CD4-positive, alpha-beta T cell treated with Interleukin-17A for 1 hour (primary cell): Measurements from ENCODE around the gene TCEA3.

Source experiments
- DNase-seq: peaks from one replicate; pipeline ENCODE4 v3.0.0-alpha.2; 2020

Gene TCEA3

DNA sequence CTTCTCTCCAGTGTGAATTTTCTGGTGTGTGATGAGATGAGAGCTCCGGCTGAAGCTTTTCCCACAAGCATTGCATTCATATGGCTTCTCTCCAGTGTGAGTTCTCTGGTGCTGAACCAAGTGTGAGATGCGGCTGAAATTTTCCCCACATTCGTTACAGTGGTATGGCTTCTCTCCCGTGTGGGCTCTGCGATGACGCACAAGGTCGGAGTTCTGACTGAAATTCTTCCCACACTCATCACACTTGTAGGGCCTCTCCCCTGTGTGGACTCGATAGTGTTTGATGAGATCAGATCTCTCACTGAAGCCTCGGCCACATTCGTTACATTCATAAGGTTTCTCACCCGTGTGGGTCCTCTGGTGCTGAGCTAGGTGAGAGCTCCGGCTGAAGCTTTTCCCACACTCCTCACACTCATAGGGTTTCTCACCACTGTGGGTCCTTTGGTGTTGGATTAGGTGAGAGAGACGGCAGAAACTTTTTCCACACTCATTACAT is 62.3 kb downstream of the TCEA3 start:
- DNase-seq: no peak

GRCh38 chr1:23358310-23358875 is 66.2 kb downstream of the TCEA3 start:
- DNase-seq: no peak

- DNase-seq: no peak
Measured at GRCh38 chr1:23357138-23357908, 67.2 kb downstream of the TCEA3 start.

- no peak for DNase-seq
Measured at GRCh38 chr1:23356471-23357137, 67.9 kb downstream of the TCEA3 start.

DNA sequence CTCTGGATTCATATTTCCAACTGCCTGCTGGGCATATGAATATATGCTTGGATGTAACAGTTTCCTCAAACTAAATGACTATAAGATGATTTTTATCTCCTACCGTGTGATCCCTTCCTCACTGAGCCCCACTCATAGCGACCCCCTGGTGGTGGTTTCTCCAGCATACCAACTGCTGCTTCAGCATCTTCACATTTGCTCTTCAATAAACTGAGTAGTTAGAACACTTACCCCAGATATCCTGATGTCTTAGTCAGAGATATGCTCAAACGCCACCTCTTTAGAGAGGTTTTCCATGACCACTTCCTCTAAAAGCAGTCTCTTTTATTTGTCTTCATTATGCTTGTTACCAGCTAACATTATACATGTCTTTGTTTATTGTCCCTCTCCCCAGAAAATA is 70.3 kb downstream of the TCEA3 start:
- no peak for DNase-seq

DNA sequence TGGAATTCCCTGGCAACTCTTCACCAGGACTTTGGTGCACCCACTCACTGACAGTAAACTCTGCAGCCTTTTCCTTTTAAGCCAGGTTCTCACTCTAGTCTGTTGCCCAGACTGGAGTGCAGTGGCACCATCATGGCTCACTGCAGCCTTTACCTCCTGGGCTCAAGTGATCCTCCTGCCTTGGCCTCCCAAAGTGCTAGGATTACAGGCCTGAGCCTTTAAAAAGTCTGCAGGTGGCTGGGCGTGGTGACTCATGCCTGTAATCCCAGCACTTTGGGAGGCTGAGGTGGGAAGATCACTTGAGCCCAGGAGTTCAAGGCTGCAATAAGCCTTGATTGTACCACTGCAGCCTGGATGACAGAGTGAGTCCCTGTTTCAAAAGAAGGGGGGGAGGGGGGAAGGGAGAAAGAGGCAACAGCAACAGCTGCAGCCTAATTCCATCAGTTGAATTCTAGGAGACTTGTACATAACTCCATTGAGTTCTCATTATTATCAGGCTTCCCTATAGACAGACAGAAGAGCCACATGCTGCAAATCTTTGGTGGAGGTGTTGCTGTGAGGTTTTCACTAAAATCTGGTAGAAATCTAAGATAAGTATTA is 72.4 kb downstream of the TCEA3 start:
- DNase-seq: no peak

DNA sequence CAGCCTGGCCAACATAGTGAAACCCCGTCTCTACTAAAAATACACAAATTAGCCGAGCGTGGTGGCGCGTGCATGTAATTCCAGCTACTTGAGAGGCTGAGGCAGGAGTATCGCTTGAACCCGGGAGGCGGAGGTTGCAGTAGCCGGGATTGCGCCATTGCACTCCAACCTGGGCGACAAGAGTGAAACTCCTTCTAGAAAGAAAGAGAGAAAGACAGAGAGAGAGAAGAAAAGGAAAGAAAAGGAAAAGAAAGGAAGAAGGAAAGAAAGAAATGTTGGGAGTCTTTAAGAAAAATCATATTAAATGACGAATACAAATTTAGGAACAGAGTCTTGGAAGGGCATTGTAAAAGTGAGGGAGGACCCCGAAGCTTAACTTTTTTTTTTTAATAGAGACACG is 78.6 kb downstream of the TCEA3 start:
- DNase-seq: no peak

GRCh38 chr1:23344987-23345472 is 79.5 kb downstream of the TCEA3 start:
- no peak for DNase-seq

DNA sequence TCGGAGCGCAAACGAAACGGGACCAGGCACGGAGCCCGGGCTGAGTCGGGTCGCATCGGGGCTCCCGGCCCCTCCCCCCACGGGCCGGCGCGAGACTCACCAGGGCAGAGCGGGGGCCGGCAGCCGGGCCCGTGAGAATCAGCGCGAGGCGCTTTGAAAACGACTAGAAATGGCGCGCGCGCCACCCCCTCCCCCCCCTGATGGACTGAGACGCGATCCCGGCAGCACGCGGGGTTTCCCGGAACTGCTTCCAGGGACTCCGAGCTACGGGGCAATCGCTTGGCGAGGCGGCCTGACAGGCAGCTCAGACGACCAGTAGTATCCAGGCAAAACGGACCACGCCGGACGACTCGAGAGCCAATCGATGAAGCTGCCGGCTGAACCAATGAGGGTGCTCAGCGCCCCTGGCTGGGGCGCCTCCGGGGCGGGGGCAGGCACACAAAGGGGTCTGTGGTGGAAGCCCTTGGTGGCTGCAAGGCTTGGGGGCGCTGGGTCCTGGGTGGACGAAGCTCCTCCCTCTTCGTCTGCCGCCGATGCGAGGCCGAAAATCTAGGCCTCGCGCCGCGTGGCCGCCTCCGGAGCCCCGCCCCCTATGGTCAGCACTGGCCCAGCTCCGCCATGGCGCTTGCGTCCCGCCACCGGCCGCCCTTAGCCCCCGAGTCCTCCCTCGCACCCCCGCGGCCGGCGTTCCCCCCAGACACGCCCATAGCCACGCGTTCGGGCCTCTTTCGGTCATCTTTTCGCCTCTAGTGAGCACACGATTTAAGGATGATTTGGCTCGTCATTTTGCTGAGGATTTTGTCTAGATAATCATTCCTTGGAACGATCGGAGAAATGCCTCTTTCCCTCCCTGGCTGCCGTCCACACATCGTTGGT is 80.2 kb downstream of the TCEA3 start, which contains the start of gene HNRNPR:
Gene HNRNPR (minus strand): TSS at position 174 of the 876 bp plus-strand sequence. CDS start 3,276 bp downstream, outside the sequence.
- DNase-seq: peak; percentile 99

GRCh38 chr1:23343221-23344110 is 81.1 kb downstream of the TCEA3 start:
- DNase-seq: peak; percentile 28

- DNase-seq: no peak
Measured at GRCh38 chr1:23341931-23342692, 82.4 kb downstream of the TCEA3 start.

DNA sequence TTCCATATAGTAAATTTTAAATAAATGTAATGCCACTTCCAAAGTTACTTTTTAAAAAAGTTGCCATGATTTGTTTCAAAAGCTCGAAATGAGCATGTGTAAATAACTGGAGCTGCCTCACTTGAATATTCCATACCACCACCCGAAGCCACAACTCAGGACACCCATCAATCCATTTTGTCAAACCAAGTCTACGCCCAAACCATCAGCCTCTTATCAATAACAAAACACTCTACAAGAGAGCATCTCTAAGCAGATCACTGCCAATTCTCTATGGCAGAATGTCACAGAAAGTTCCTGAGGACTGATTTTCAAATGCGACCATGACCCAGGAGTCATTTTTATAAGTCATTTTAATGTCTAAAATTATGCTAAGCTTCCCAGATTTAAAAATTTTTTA is 84.9 kb downstream of the TCEA3 start:
- DNase-seq: no peak

GRCh38 chr1:23337869-23338268 is 86.7 kb downstream of the TCEA3 start:
- no peak for DNase-seq

DNA sequence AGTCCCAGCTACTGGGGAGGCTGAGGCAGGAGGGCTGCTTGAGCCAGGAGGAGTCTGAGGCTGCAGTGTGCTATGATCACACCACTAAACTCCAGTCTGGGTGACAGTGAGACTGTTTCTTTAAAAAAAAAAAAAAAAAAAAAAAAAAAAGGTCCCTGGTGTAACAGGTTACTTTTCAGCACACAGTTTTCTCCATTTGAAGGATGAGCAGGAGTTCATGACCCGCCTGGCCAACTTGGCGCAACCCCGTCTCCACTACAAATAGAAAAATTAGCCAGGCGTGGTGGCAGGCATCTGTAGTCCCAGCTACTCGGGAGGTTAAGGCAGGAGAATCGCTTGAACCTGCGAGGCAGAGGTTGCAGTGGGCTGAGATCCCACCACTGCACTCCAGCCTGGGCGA is 92.8 kb downstream of the TCEA3 start:
- no peak for DNase-seq
